Type B pancreatic cell (in vitro differentiated cells): Measurements from ENCODE around the gene FOSL1. TPM values are rescaled to one million over a fixed set of nuclear protein-coding genes. Genes with fewer than 3 reads are reported as not detected.

Experiments used
- DNase-seq: peaks from one replicate; pipeline ENCODE4 v3.0.0; 2021; ENCODE audit warnings: mixed read lengths; ENCODE audit not compliant: unreplicated experiment; ENCODE audit errors: extremely low spot score
- H3K27ac Mint-ChIP-seq: 2 replicates; pipeline ENCODE4 v1.8.0; 2021; ENCODE audit warnings: mild to moderate bottlenecking, mixed read lengths
- H3K27me3 Mint-ChIP-seq: 2 replicates; pipeline ENCODE4 v1.8.0; 2021; ENCODE audit warnings: mixed read lengths
- H3K36me3 Mint-ChIP-seq: 2 replicates; pipeline ENCODE4 v1.8.0; 2021; ENCODE audit warnings: mixed read lengths
- H3K4me1 Mint-ChIP-seq: one replicate; pipeline ENCODE4 v1.8.0; 2021; ENCODE audit warnings: mixed read lengths; ENCODE audit not compliant: unreplicated experiment
- H3K4me3 Mint-ChIP-seq: 2 replicates; pipeline ENCODE4 v1.8.0; 2021; ENCODE audit warnings: mild to moderate bottlenecking, mixed read lengths
- H3K9me3 Mint-ChIP-seq: 2 replicates; pipeline ENCODE4 v1.8.0; 2021; ENCODE audit warnings: mixed read lengths
- total RNA-seq: library from RNA; stranded (reverse); gene quantifications from 2 replicates; pipeline ENCODE4 v1.2.1, GENCODE V29; 2021; ENCODE audit warnings: low replicate concordance
- TF ChIP-seq, protein P1 (sequence below): fragments of 200-600 bp; sonication (generic); conservative IDR thresholded peaks from 2 replicates; pipeline ENCODE4 v1.5.0; 2021; ENCODE audit warnings: antibody characterized with exemption, mild to moderate bottlenecking

Gene FOSL1
- total RNA-seq, 1 donor from 2014 or later = 2.1 TPM

- H3K4me1 Mint-ChIP-seq = peaks cover 4% of the 10 kb centered on the region
- H3K27me3 Mint-ChIP-seq = peaks cover 29% of the 10 kb centered on the region
- H3K4me3 Mint-ChIP-seq = no peak overlapping the region
- H3K36me3 Mint-ChIP-seq = no peaks in the 10 kb centered on the region
- DNase-seq = no peak
- no peak overlapping the region for H3K27ac Mint-ChIP-seq
- TF ChIP-seq, protein P1, sequence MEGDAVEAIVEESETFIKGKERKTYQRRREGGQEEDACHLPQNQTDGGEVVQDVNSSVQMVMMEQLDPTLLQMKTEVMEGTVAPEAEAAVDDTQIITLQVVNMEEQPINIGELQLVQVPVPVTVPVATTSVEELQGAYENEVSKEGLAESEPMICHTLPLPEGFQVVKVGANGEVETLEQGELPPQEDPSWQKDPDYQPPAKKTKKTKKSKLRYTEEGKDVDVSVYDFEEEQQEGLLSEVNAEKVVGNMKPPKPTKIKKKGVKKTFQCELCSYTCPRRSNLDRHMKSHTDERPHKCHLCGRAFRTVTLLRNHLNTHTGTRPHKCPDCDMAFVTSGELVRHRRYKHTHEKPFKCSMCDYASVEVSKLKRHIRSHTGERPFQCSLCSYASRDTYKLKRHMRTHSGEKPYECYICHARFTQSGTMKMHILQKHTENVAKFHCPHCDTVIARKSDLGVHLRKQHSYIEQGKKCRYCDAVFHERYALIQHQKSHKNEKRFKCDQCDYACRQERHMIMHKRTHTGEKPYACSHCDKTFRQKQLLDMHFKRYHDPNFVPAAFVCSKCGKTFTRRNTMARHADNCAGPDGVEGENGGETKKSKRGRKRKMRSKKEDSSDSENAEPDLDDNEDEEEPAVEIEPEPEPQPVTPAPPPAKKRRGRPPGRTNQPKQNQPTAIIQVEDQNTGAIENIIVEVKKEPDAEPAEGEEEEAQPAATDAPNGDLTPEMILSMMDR = no peak
- H3K9me3 Mint-ChIP-seq = no peaks in the 10 kb centered on the region
These were observed 37.6 kb upstream of the FOSL1 start for GRCh38 chr11:65937766-65938165.

GRCh38 chr11:65934014-65934413, 33.8 kb upstream of the FOSL1 start:
- H3K36me3 Mint-ChIP-seq = no peaks in the 10 kb centered on the region
- no peak overlapping the region for H3K4me3 Mint-ChIP-seq
- no peaks in the 10 kb centered on the region for H3K9me3 Mint-ChIP-seq
- H3K27ac Mint-ChIP-seq = no peak overlapping the region
- TF ChIP-seq, protein P1 = no peak
- no peak for DNase-seq
- H3K27me3 Mint-ChIP-seq = peaks cover 12% of the 10 kb centered on the region
- H3K4me1 Mint-ChIP-seq = peaks cover 4% of the 10 kb centered on the region

- Mint-ChIP-seq H3K4me1 (peaks cover 4% of the 10 kb centered on the region), H3K9me3 (no peaks in the 10 kb centered on the region), H3K36me3 (no peaks in the 10 kb centered on the region), H3K27me3 (peaks cover 2% of the 10 kb centered on the region), H3K4me3 (no peak overlapping the region), H3K27ac (no peak overlapping the region)
- TF ChIP-seq, protein P1 = peak; percentile 59
- no peak for DNase-seq
These were observed 32.4 kb upstream of the FOSL1 start for GRCh38 chr11:65932558-65932919.

DNA sequence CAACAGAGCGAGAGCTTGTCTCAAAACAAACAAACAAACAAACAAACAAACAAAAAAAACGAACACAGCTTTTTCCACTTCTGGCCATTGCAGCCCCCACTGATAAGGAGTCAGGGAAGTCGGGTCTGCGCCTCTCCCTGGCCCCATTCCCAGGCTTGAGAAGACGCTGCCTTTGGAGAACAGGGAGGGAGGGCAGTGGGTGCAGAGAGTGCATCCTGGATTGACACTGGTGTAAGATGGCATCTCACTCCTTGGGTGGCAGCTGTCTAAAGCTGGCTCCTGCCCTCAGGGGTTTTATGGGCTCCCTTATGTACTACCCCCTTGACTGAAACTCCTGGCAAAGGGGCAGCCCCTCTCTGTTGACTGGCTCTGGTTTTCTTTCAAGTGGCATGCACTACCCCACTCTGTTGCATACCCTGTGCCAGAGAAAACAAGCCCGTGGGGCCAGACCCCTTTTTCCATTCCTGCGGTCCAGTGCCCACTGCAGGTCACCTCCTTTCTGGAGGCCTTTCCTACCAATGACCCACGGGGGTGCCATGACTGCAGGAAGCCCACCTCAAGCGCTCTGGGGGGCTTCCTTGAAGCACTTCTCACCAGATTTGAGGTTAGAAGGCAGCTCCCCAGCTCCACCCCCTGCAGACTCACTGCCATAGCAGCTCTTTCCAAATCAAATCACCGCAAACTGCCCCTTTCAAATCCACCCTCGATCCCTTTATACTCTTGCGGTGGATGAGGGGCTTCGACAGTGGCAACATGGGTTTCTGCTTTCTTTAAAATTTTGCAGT, 31.8 kb upstream of the FOSL1 start:
- no peak overlapping the region for H3K27ac Mint-ChIP-seq
- peaks cover 4% of the 10 kb centered on the region for H3K4me1 Mint-ChIP-seq
- H3K9me3 Mint-ChIP-seq = no peaks in the 10 kb centered on the region
- no peak for DNase-seq
- H3K36me3 Mint-ChIP-seq = no peaks in the 10 kb centered on the region
- no peaks in the 10 kb centered on the region for H3K27me3 Mint-ChIP-seq
- TF ChIP-seq, protein P1 = no peak
- H3K4me3 Mint-ChIP-seq = no peak overlapping the region

- no peaks in the 10 kb centered on the region for H3K36me3 Mint-ChIP-seq
- H3K9me3 Mint-ChIP-seq = no peaks in the 10 kb centered on the region
- TF ChIP-seq, protein P1 = no peak
- H3K27me3 Mint-ChIP-seq = no peaks in the 10 kb centered on the region
- H3K4me3 Mint-ChIP-seq = no peak overlapping the region
- no peak for DNase-seq
- no peak overlapping the region for H3K27ac Mint-ChIP-seq
- H3K4me1 Mint-ChIP-seq = no peaks in the 10 kb centered on the region
These were observed 28.5 kb upstream of the FOSL1 start for GRCh38 chr11:65928667-65929066.
